ENCODE results near the gene FANCD2OS. TPM values are rescaled to one million over a fixed set of nuclear protein-coding genes. Genes with fewer than 3 reads are reported as not detected.
"Not testable (repeated sequence)": the region's sequence is repeated elsewhere in the genome, so short reads cannot be mapped to it uniquely, and the experiment has no call there.

The FANCD2OS gene
- total RNA-seq, 1 experiment from 2014 or later = not detected

- DNase-seq (ENCODE audit: low read depth) = no peak
These were observed 14.4 kb downstream of the FANCD2OS start for GRCh38 chr3:10093678-10094077.

- DNase-seq (ENCODE audit: low read depth) = not testable (repeated sequence)
These were observed 16.7 kb downstream of the FANCD2OS start for GRCh38 chr3:10091387-10091786.

- DNase-seq (ENCODE audit: low read depth) = not testable (repeated sequence)
These were observed 17.3 kb downstream of the FANCD2OS start for GRCh38 chr3:10090774-10091173.

- no peak for DNase-seq (ENCODE audit: low read depth)
These were observed 17.9 kb downstream of the FANCD2OS start for GRCh38 chr3:10090179-10090578.

GRCh38 chr3:10088256-10088655, 19.8 kb downstream of the FANCD2OS start:
- DNase-seq (ENCODE audit: low read depth) = no peak

GRCh38 chr3:10085738-10086137, 22.3 kb downstream of the FANCD2OS start:
- no peak for DNase-seq (ENCODE audit: low read depth)

GRCh38 chr3:10081871-10082270, 26.2 kb downstream of the FANCD2OS start:
- DNase-seq (ENCODE audit: low read depth) = no peak

- no peak for DNase-seq (ENCODE audit: low read depth)
These were observed 33.4 kb downstream of the FANCD2OS start for GRCh38 chr3:10074666-10075065.

GRCh38 chr3:10070077-10070476, 38.0 kb downstream of the FANCD2OS start:
- not testable (repeated sequence) for DNase-seq (ENCODE audit: low read depth)

- no peak for DNase-seq (ENCODE audit: low read depth)
These were observed 53.0 kb downstream of the FANCD2OS start for GRCh38 chr3:10055097-10055496.

Other genes starting within 250 kb of the FANCD2OS start
- not detected in 2 replicates for gene CIDEC, start 228.0 kb downstream of the FANCD2OS start, total RNA-seq (2014; rRNA removed)
- gene JAGN1, start 217.6 kb downstream of the FANCD2OS start, total RNA-seq (2014; rRNA removed) = 54.1 and 56.5 TPM in 2 replicates
- gene IL17RE, start 205.4 kb downstream of the FANCD2OS start, total RNA-seq (2014; rRNA removed) = 1.1 and 1.9 TPM in 2 replicates
- 30.1 and 42.3 TPM in 2 replicates for gene IL17RC, start 191.2 kb downstream of the FANCD2OS start, total RNA-seq (2014; rRNA removed)
- gene CRELD1, start 174.4 kb downstream of the FANCD2OS start, total RNA-seq (2014; rRNA removed) = 9.9 and 10.4 TPM in 2 replicates
- gene PRRT3, start 155.8 kb downstream of the FANCD2OS start, total RNA-seq (2014; rRNA removed) = 1.4 and 2.5 TPM in 2 replicates
- 82.7 and 126 TPM in 2 replicates for gene EMC3, start 121.4 kb downstream of the FANCD2OS start, total RNA-seq (2014; rRNA removed)
- gene FANCD2, start 81.8 kb downstream of the FANCD2OS start, total RNA-seq (2014; rRNA removed) = 26.3 and 32.9 TPM in 2 replicates
- 97.1 and 113 TPM in 2 replicates for gene BRK1, start 7.4 kb upstream of the FANCD2OS start, total RNA-seq (2014; rRNA removed)
- gene VHL, start 33.5 kb upstream of the FANCD2OS start, total RNA-seq (2014; rRNA removed) = 26.9 and 28.4 TPM in 2 replicates
- 5.9 and 7.6 TPM in 2 replicates for gene IRAK2, start 56.7 kb upstream of the FANCD2OS start, total RNA-seq (2014; rRNA removed)
- 11.4 and 12.9 TPM in 2 replicates for gene TATDN2, start 140.2 kb upstream of the FANCD2OS start, total RNA-seq (2014; rRNA removed)
- gene GHRL, start 184.7 kb upstream of the FANCD2OS start, total RNA-seq (2014; rRNA removed) = not detected in 2 replicates
- gene SEC13, start 212.9 kb upstream of the FANCD2OS start, total RNA-seq (2014; rRNA removed) = 183 and 186 TPM in 2 replicates

Measured in LHCN-M2 (cell line).